Epithelial cell of proximal tubule (primary cell): Measurements from ENCODE around the gene SETD1B. TPM values are rescaled to one million over a fixed set of nuclear protein-coding genes. Genes with fewer than 3 reads are reported as not detected.
"Not testable (repeated sequence)": the region's sequence is repeated elsewhere in the genome, so short reads cannot be mapped to it uniquely, and the experiment has no call there.

Source experiments
- DNase-seq: peaks from one replicate; pipeline ENCODE4 v3.0.0-alpha.2; 2011; ENCODE audit warnings: low read depth
- H3K4me3 ChIP-seq: 2 replicates; pipeline ENCODE4 v1.5.1; 2011; ENCODE audit warnings: low read depth, mild to moderate bottlenecking, low read length
- CTCF ChIP-seq: conservative IDR thresholded peaks from 2 replicates; pipeline ENCODE4 v1.5.1; 2012; ENCODE audit warnings: low read depth, mild to moderate bottlenecking, low read length
- total RNA-seq: library from RNA; depleted of rRNA; stranded (reverse); fragments of >200 nt; gene quantifications from 2 replicates; pipeline ENCODE4 v1.2.3, GENCODE V29; 2015

The SETD1B gene
- total RNA-seq, 1 donor from 2014 or later, result 5.2 TPM

DNA sequence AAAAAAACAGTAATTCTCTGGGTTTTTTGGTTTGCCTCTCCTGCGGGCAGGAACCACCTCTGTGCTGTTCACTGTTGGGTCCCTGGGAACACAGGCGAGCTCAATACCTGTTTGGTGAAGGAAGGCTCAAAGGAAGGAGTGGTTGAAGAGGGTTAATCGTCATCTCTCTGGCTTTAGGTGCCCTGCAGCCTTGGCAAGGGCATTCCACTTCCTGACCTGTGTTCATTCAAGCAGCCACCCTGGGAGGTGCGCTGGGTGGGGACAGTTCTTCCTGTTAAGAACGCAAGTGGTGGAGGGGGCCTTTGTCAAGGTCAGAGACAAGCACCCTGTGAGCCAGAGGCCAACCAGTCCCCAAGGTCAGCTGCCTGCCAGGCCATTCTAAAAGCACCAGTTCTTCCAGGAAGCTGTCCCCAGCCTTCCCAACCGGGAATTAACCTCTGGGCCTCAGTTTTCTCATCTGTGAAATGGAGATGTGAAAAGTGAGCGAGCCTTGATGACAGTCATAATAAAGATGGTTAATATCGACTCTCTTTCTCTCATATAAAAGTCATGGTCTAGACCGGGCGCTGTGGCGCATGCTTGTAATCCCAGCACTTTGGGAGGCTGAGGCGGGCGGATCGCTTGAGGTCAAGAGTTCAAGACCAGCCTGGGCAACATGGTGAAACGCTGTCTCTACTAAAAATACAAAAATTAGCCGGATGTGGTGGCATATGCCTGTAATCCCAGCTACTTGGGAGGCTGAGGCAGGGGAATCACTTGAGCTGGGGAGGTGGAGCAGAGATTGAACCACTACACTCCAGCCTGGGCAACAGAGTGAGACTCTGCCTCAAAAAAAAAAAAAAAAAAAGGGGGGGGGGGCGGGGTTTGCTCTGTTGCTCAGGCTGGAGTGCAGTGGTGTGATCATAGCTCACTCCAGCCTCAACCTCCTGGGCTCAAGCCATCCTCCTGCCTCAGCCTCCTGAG is 16.5 kb upstream of the SETD1B start:
- TF ChIP-seq CTCF, result no peak
- no peak overlapping the region for H3K4me3 ChIP-seq
- DNase-seq, result no peak

DNA sequence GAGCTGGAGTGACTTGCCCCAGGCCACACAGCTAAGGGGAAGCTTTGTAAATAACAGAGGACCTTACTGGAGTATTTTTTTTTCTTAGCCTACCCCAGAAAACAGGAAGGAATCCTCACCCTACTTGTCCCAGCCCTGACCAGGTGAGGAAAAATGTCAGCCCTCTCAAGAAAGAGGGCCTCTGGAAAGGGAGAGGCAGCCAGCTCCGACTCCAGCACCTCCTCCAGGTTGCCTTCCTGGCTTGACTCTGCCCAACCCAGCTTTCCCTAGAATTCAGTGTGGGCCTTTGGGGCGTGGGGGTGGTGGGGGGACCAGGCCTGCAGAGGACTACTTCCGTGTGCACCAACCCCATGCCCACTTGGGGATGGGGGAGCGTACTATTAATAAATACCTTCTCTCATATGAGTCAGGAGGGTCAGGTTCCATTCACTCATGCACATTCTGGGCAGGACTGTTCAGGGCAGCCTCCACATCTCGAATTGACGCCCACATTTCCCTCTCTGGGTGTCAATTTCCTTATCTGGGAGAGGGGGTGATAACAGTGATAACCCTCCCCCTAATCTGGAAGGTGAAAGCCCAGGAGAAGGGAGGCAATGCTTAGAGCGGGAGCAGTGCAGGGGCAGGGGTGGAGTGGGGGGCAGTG is 15.5 kb upstream of the SETD1B start:
- H3K4me3 ChIP-seq, result no peak overlapping the region
- TF ChIP-seq CTCF, result no peak
- DNase-seq, result no peak

GRCh38 chr12:121789233-121789781 is 14.5 kb upstream of the SETD1B start:
- DNase-seq, result no peak
- H3K4me3 ChIP-seq, result no peak overlapping the region
- TF ChIP-seq CTCF, result no peak

GRCh38 chr12:121789800-121790728 is 13.7 kb upstream of the SETD1B start:
- no peak for TF ChIP-seq CTCF
- H3K4me3 ChIP-seq, result no peak overlapping the region
- no peak for DNase-seq

- not testable (repeated sequence) for DNase-seq, H3K4me3 ChIP-seq
These were observed 13.0 kb upstream of the SETD1B start for GRCh38 chr12:121790785-121791184.

GRCh38 chr12:121791671-121792551 is 11.9 kb upstream of the SETD1B start:
- peak overlapping the region; percentile 73 for H3K4me3 ChIP-seq
- DNase-seq, result no peak
- TF ChIP-seq CTCF, result peak; percentile 16
